HCT116 (cell line): ENCODE results near the gene RALGPS1. TPM values are rescaled to one million over a fixed set of nuclear protein-coding genes. Genes with fewer than 3 reads are reported as not detected.

Source experiments
- ATAC-seq: fragments of 200-7000 bp; cut with Tn5 transposase; 2 replicates; pipeline ENCODE4 v1.9.1; 2020; ENCODE audit warnings: mild to moderate bottlenecking, moderate library complexity
- BruUV-seq: library from RNA; stranded (reverse); fragments of 400-500 nt; replicated peaks from 2 replicates; lab custom pipeline; 2021; lab: Mats Ljungman, UMichigan
- CTCF ChIA-PET: fragments of 300-600 bp; sonication (Branson Sonifier 250); formaldehyde crosslinking; loops from one replicate; lab custom pipeline; 2021; ENCODE audit warnings: antibody characterized with exemption; lab: Charles Lee
- POLR2A ChIA-PET: fragments of 300-600, 350-600 bp; sonication (Branson Sonifier 250); formaldehyde crosslinking; loops from one replicate; lab custom pipeline; 2021; ENCODE audit warnings: antibody characterized with exemption; lab: Charles Lee
- RAD21 ChIA-PET, 2 experiments: fragments of 300-600 bp; sonication (Branson Sonifier 250); formaldehyde crosslinking; loops; one replicate each; lab custom pipeline; 2023; ENCODE audit warnings: low total read pairs in 2 of 2; ENCODE audit not compliant: uncharacterized antibody in 2 of 2, unreplicated experiment in 2 of 2, low non-redundant PET in 1 of 2; lab: Charles Lee
- DNase-seq: peaks from one replicate; pipeline ENCODE4 v3.0.0-alpha.2; 2010; ENCODE audit warnings: low read depth, low spot score
- H2AFZ ChIP-seq: fragments of 200-600 bp; shearing (Covaris generic), sonication (generic); 2 replicates; pipeline ENCODE4 v1.6.1; 2017; ENCODE audit warnings: low read depth, mixed run types, mixed read lengths, antibody characterized with exemption, low read length; ENCODE audit not compliant: poor library complexity, severe bottlenecking
- H3K27ac ChIP-seq: 2 replicates; pipeline ENCODE4 v1.5.1; 2012; ENCODE audit warnings: low read depth, low read length
- H3K27me3 ChIP-seq: fragments of 200-600 bp; sonication (generic); 2 replicates; pipeline ENCODE4 v1.6.1; 2016; ENCODE audit warnings: mixed run types, low read length, mixed read lengths; ENCODE audit not compliant: insufficient read depth
- H3K36me3 ChIP-seq, 2 experiments: fragments of 200-500 bp in 1 of 2; fragments of 200-600 bp in 1 of 2; sonication (Bioruptor generic) in 1 of 2; sonication (generic) in 1 of 2; 2 replicates each; pipeline versions ENCODE4 v1.5.1 to v1.6.1; 2014 to 2016; ENCODE audit warnings: low read length in 2 of 2, inconsistent platforms in 1 of 2, mixed read lengths in 1 of 2, mixed run types in 1 of 2; ENCODE audit not compliant: insufficient read depth in 2 of 2, control insufficient read depth in 1 of 2
- H3K4me1 ChIP-seq, 2 experiments: fragments of 200-600 bp in 1 of 2; sonication (generic) in 1 of 2; 2 replicates each; pipeline versions ENCODE4 v1.5.1 to v1.6.1; 2012 to 2017; ENCODE audit warnings: low read length in 2 of 2, inconsistent platforms in 1 of 2, mild to moderate bottlenecking in 1 of 2, mixed read lengths in 1 of 2, mixed run types in 1 of 2, moderate library complexity in 1 of 2; ENCODE audit not compliant: insufficient read depth in 2 of 2, control insufficient read depth in 1 of 2
- H3K4me2 ChIP-seq: fragments of 200-600 bp; sonication (generic); 2 replicates; pipeline ENCODE4 v1.6.1; 2017; ENCODE audit warnings: mixed run types, low read length, mixed read lengths
- H3K4me3 ChIP-seq, 2 experiments: fragments of 200-600 bp in 1 of 2; sonication (generic) in 1 of 2; replicated peaks in 1 of 2; 2 replicates each; pipeline ENCODE4 v1.5.1; 2011 to 2016; ENCODE audit warnings: low read length in 2 of 2, control low read depth in 1 of 2, low read depth in 1 of 2, mild to moderate bottlenecking in 1 of 2, mixed read lengths in 1 of 2, mixed run types in 1 of 2
- H3K79me2 ChIP-seq: fragments of 200-600 bp; sonication (generic); 2 replicates; pipeline ENCODE4 v1.6.1; 2017; ENCODE audit warnings: mild to moderate bottlenecking, mixed run types, low read length, moderate library complexity, mixed read lengths; ENCODE audit not compliant: insufficient read depth
- H3K9ac ChIP-seq: fragments of 200-600 bp; sonication (generic); 2 replicates; pipeline ENCODE4 v1.6.1; 2016; ENCODE audit warnings: low read length, mixed read lengths
- H3K9me2 ChIP-seq: fragments of 200-600 bp; sonication (generic), shearing (Covaris generic); 2 replicates; pipeline ENCODE4 v1.6.1; 2017; ENCODE audit warnings: mixed run types, mild to moderate bottlenecking, moderate library complexity; ENCODE audit not compliant: insufficient read depth
- H3K9me3 ChIP-seq, 2 experiments: fragments of 200-500 bp in 1 of 2; fragments of 200-600 bp in 1 of 2; sonication (Bioruptor generic) in 1 of 2; sonication (generic) in 1 of 2; 2 replicates each; pipeline ENCODE4 v1.6.1; 2014 to 2017; ENCODE audit warnings: low read length in 2 of 2, mixed read lengths in 2 of 2, inconsistent platforms in 1 of 2, low read depth in 1 of 2, mild to moderate bottlenecking in 1 of 2, mixed run types in 1 of 2, moderate library complexity in 1 of 2; ENCODE audit not compliant: control insufficient read depth in 1 of 2, insufficient read depth in 1 of 2
- H4K20me1 ChIP-seq: fragments of 200-600 bp; sonication (generic), shearing (Covaris generic); 2 replicates; pipeline ENCODE4 v1.6.1; 2017; ENCODE audit warnings: mixed run types, mild to moderate bottlenecking, moderate library complexity; ENCODE audit not compliant: insufficient read depth
- CBX3 ChIP-seq: IDR thresholded peaks from 2 replicates; pipeline ENCODE4 v1.6.1; 2012; ENCODE audit warnings: low read depth
- CTCF ChIP-seq, 3 experiments: fragments of 200-600 bp in 1 of 3; sonication (generic) in 1 of 3; IDR thresholded peaks in 2 of 3; conservative IDR thresholded peaks in 1 of 3; 2 replicates each; pipeline ENCODE4 v1.5.1; 2012 to 2017; ENCODE audit warnings: low read depth in 2 of 3, low read length in 2 of 3, antibody characterized with exemption in 1 of 3, borderline replicate concordance in 1 of 3, control low read depth in 1 of 3, mild to moderate bottlenecking in 1 of 3, mixed read lengths in 1 of 3, mixed run types in 1 of 3, moderate library complexity in 1 of 3; ENCODE audit not compliant: insufficient read depth in 1 of 3
- EGR1 ChIP-seq: IDR thresholded peaks from 2 replicates; pipeline ENCODE4 v1.6.1; 2012; ENCODE audit warnings: low read depth
- EZH2 ChIP-seq: fragments of 200-600 bp; sonication (generic); IDR thresholded peaks from 2 replicates; pipeline ENCODE4 v1.6.1; 2017; ENCODE audit warnings: antibody characterized with exemption, mixed run types
- EZH2phosphoT487 ChIP-seq: fragments of 200-600 bp; IDR thresholded peaks from 2 replicates; pipeline ENCODE4 v1.6.1; 2018; ENCODE audit warnings: antibody characterized with exemption, borderline replicate concordance
- FOSL1 ChIP-seq: IDR thresholded peaks from 2 replicates; pipeline ENCODE4 v1.6.1; 2012; ENCODE audit warnings: low read depth
- JUND ChIP-seq: IDR thresholded peaks from 2 replicates; pipeline ENCODE4 v1.6.1; 2012
- POLR2A ChIP-seq: IDR thresholded peaks from 2 replicates; pipeline ENCODE4 v1.7.0; 2011; ENCODE audit warnings: borderline replicate concordance; ENCODE audit not compliant: insufficient read depth, insufficient read length; ENCODE audit errors: extremely low read depth
- POLR2AphosphoS5 ChIP-seq: IDR thresholded peaks from 2 replicates; pipeline ENCODE4 v1.6.1; 2011; ENCODE audit warnings: mild to moderate bottlenecking, low read depth, low read length, moderate library complexity
- RAD21 ChIP-seq: IDR thresholded peaks from 2 replicates; pipeline ENCODE4 v1.6.1; 2012; ENCODE audit warnings: low read depth, mild to moderate bottlenecking
- REST ChIP-seq: IDR thresholded peaks from 2 replicates; pipeline ENCODE4 v1.6.1; 2012; ENCODE audit warnings: low read depth
- SIN3A ChIP-seq: IDR thresholded peaks from 2 replicates; pipeline ENCODE4 v1.6.1; 2012; ENCODE audit warnings: low read depth
- SP1 ChIP-seq: IDR thresholded peaks from 2 replicates; pipeline ENCODE4 v1.6.1; 2012; ENCODE audit warnings: low read depth
- YY1 ChIP-seq: IDR thresholded peaks from 2 replicates; pipeline ENCODE4 v1.6.1; 2011; ENCODE audit warnings: low read length, low read depth, moderate library complexity, mild to moderate bottlenecking; ENCODE audit not compliant: insufficient replicate concordance; ENCODE audit errors: extremely low read depth
- ZBTB33 ChIP-seq: IDR thresholded peaks from 2 replicates; pipeline ENCODE4 v1.6.1; 2011; ENCODE audit warnings: mild to moderate bottlenecking, low read length, moderate library complexity; ENCODE audit not compliant: insufficient replicate concordance; ENCODE audit errors: extremely low read depth
- ZFX ChIP-seq: fragments of 450-650 bp; IDR thresholded peaks from 2 replicates; pipeline ENCODE4 v1.6.1; 2017
- ZNF274 ChIP-seq: fragments of 200-500 bp; sonication (Bioruptor generic); IDR thresholded peaks from 2 replicates; pipeline ENCODE4 v1.6.1; 2014; ENCODE audit warnings: mild to moderate bottlenecking, low read depth, low read length, inconsistent platforms
- intact Hi-C: fragments of 100-400 bp; cut with micrococcal nuclease; formaldehyde crosslinking; loops from 2 replicates; pipeline ENCODE4 v1.10.0; 2022
- total RNA-seq: library from RNA; stranded (reverse); gene quantifications from one replicate; pipeline ENCODE4 v1.2.1, GENCODE V29; 2021; ENCODE audit not compliant: unreplicated experiment

RALGPS1 gene
- total RNA-seq, 1 experiment from 2014 or later = 7.6 TPM

GRCh38 chr9:127058011-127058644 is 143.5 kb downstream of the RALGPS1 start:
- Histone ChIP-seq H3K79me2 (no peaks in the 10 kb centered on the region), H3K4me2 (no peak overlapping the region), H3K9me2 (no peaks in the 10 kb centered on the region), H2AFZ (no peak overlapping the region), H3K27me3 (no peaks in the 10 kb centered on the region), H3K9ac (no peak overlapping the region), H3K4me3 (no peak overlapping the region), H3K4me1 (peaks cover 0 to 14% of the 10 kb centered on the region in 2 experiments; a peak in 2 of 4 replicates), H4K20me1 (no peaks in the 10 kb centered on the region), H3K36me3 (no peaks in the 10 kb centered on the region), H3K27ac (no peak overlapping the region), H3K9me3 (no peaks in the 10 kb centered on the region)
- no peak for TF ChIP-seq REST
- TF ChIP-seq JUND = no peak
- no peak for TF ChIP-seq SIN3A
- no peak for TF ChIP-seq ZNF274
- no peak for TF ChIP-seq EZH2
- TF ChIP-seq SP1 = no peak
- TF ChIP-seq POLR2AphosphoS5 = no peak
- TF ChIP-seq CBX3 = no peak
- TF ChIP-seq EZH2phosphoT487 = no peak
- TF ChIP-seq CTCF (IDR thresholded peaks at IDR 0.05 in 2 of 3, conservative IDR thresholded peaks at IDR 0.05 in 1 of 3; ENCODE audit: borderline replicate concordance in 1 of 3, insufficient read depth in 1 of 3, low read depth in 2 of 3, low read length in 2 of 3) = no peak
- TF ChIP-seq ZFX = no peak
- TF ChIP-seq RAD21 = no peak
- TF ChIP-seq YY1 = no peak
- no peak for TF ChIP-seq ZBTB33
- TF ChIP-seq FOSL1 = no peak
- TF ChIP-seq POLR2A = no peak
- no peak for TF ChIP-seq EGR1
- ChIA-PET POLR2A (no interaction called here), CTCF (no interaction called here), RAD21 (no interaction called here)
- DNase-seq (no peak), ATAC-seq (no peak)
- BruUV-seq = no TSS peak
- intact Hi-C loops = no loop called here
